Activated T-cell treated with anti-CD3 and anti-CD28 coated beads, Interleukin-2, amount 50 U/mL, for 4 hours (primary cell): ENCODE data around the gene RAD51B. TPM values are rescaled to one million over a fixed set of nuclear protein-coding genes. Genes with fewer than 3 reads are reported as not detected.

Experiments
- ATAC-seq, 2 donors: fragments of 200-7000 bp; cut with Tn5 transposase; one replicate each; pipeline ENCODE4 v1.10.0; 2021
- DNase-seq: peaks from one replicate; pipeline ENCODE4 v3.0.0-alpha.2; 2020
- H3K27me3 Mint-ChIP-seq: one replicate; pipeline ENCODE4 v1.8.0; 2021; ENCODE audit warnings: low read depth, mixed read lengths
- H3K36me3 Mint-ChIP-seq: one replicate; pipeline ENCODE4 v1.8.0; 2022; ENCODE audit warnings: mixed read lengths; ENCODE audit not compliant: insufficient read depth
- H3K4me1 Mint-ChIP-seq: one replicate; pipeline ENCODE4 v1.8.0; 2021; ENCODE audit warnings: low read depth, mixed read lengths
- H3K4me3 Mint-ChIP-seq: one replicate; pipeline ENCODE4 v1.8.0; 2021; ENCODE audit warnings: mild to moderate bottlenecking, moderate library complexity, mixed read lengths
- H3K9me3 Mint-ChIP-seq: one replicate; pipeline ENCODE4 v1.8.0; 2021; ENCODE audit warnings: mixed read lengths
- total RNA-seq, 3 donors: library from RNA; stranded (reverse); gene quantifications; one replicate each; pipeline ENCODE4 v1.2.1, GENCODE V29; 2021

RAD51B gene
- total RNA-seq, 3 donors from 2014 or later: 10.6 to 16.1 (median 14.2) TPM

GRCh38 chr14:68543516-68543915 lies 723.9 kb downstream of the RAD51B start:
- Mint-ChIP-seq H3K4me1 (no peaks in the 10 kb centered on the region), H3K27me3 (no peaks in the 10 kb centered on the region), H3K9me3 (no peaks in the 10 kb centered on the region), H3K36me3 (no peaks in the 10 kb centered on the region), H3K4me3 (no peak overlapping the region)
- ATAC-seq (no peak), DNase-seq (no peak)

- H3K27me3 Mint-ChIP-seq: no peaks in the 10 kb centered on the region
- no peak for DNase-seq
These were observed 724.7 kb downstream of the RAD51B start for GRCh38 chr14:68544081-68544892.

GRCh38 chr14:68546839-68547238 lies 727.3 kb downstream of the RAD51B start:
- Mint-ChIP-seq H3K9me3 (no peaks in the 10 kb centered on the region), H3K36me3 (no peaks in the 10 kb centered on the region), H3K4me3 (no peak overlapping the region), H3K4me1 (no peaks in the 10 kb centered on the region), H3K27me3 (no peaks in the 10 kb centered on the region)
- DNase-seq: no peak
- no peak for ATAC-seq

More at GRCh38 chr14:68544081-68544892, 724.7 kb downstream of the RAD51B start:
- H3K4me1 Mint-ChIP-seq: no peaks in the 10 kb centered on the region
- no peaks in the 10 kb centered on the region for H3K9me3 Mint-ChIP-seq
- no peak for ATAC-seq
- no peaks in the 10 kb centered on the region for H3K36me3 Mint-ChIP-seq
- H3K4me3 Mint-ChIP-seq: no peak overlapping the region

GRCh38 chr14:68547305-68548193 lies 728.0 kb downstream of the RAD51B start:
- no peaks in the 10 kb centered on the region for H3K9me3 Mint-ChIP-seq
- no peak overlapping the region for H3K4me3 Mint-ChIP-seq
- no peaks in the 10 kb centered on the region for H3K27me3 Mint-ChIP-seq
- peaks cover under 1% of the 10 kb centered on the region for H3K4me1 Mint-ChIP-seq
- DNase-seq: no peak
- H3K36me3 Mint-ChIP-seq: no peaks in the 10 kb centered on the region
- ATAC-seq: no peak

DNA sequence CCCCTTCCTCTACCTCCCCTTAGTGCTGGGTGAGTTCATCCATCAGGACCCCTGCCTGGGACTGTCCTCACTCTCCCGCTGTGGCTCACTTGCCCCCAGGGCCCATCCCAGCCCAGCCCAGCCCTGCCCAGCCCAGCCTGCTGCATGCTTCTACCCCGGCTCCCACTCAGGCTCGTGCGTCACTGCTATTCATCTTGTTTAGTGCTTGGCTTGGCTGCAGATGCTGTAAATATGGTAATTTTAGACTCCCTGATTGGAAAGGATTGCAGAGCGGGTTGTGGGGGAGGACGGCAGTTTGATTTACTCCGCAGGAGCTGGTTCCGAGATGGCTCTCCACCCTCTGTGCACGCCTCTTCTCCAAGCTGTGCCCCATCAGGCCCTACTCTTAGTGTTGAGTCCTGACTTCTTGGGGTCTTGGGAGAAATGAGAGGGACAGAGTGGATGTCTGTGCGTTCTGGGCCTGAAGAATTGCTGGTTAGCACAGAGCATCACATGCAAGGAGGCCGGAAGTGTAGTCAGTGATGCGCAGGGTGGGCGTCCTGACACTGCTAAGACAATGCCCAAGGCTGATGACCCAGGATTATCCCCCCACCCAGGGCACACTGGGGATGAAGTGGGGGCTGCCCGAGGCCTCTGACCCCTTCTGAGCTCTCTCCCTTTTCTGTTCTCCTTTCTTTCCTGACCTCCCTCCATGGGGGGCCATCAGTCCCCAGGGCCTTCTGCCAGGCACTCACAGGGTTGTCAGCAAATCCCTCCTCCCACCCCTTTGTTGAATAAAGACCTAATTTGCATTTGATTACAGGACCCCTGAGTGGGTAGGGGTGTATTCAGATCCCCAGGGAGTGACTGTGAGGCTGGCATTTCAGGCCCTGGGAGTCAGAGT lies 728.9 kb downstream of the RAD51B start:
- H3K4me1 Mint-ChIP-seq: peaks cover 4% of the 10 kb centered on the region
- no peaks in the 10 kb centered on the region for H3K36me3 Mint-ChIP-seq
- DNase-seq (no peak), ATAC-seq (no peak)
- no peak overlapping the region for H3K4me3 Mint-ChIP-seq
- H3K27me3 Mint-ChIP-seq: no peaks in the 10 kb centered on the region
- no peaks in the 10 kb centered on the region for H3K9me3 Mint-ChIP-seq

GRCh38 chr14:68550338-68550715 lies 730.7 kb downstream of the RAD51B start:
- Mint-ChIP-seq H3K9me3 (no peaks in the 10 kb centered on the region), H3K27me3 (no peaks in the 10 kb centered on the region), H3K36me3 (no peaks in the 10 kb centered on the region), H3K4me3 (no peak overlapping the region), H3K4me1 (peaks cover 9% of the 10 kb centered on the region)
- DNase-seq: no peak
- ATAC-seq: no peak

DNA sequence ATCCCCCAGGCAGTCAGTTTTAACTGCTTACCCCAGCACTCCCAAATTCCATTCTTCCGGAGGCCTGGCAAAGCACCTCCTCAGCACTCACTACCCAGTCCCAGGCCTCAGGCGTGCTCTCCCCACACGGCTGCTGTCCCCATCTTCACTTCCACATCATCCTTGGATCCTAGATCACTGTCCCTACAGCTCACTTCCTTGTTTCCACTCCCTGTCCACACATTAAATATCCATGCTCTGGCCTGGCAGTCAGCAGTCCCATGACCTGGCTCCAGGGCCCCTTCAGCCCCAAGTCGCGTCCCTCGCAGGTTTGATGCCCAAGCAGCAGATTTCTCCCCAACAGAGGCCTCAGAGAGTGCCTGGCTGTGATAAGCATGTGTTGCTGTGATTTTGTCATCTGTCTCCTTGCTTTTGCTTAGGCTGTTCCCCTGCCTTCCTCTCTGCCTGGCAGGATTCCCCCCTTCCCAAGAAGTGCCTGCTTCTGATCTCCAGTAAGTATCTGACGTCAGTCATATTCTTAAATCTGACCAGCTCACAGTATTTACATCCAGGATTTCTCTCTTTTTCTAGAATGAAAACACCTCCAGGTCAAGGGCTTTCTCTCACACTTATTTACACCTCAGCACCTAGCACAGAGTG lies 731.6 kb downstream of the RAD51B start:
- no peak for ATAC-seq
- DNase-seq: no peak
- no peak overlapping the region for H3K4me3 Mint-ChIP-seq
- no peaks in the 10 kb centered on the region for H3K36me3 Mint-ChIP-seq
- H3K27me3 Mint-ChIP-seq: no peaks in the 10 kb centered on the region
- H3K4me1 Mint-ChIP-seq: peaks cover 9% of the 10 kb centered on the region
- H3K9me3 Mint-ChIP-seq: no peaks in the 10 kb centered on the region

GRCh38 chr14:68552075-68552474 lies 732.5 kb downstream of the RAD51B start:
- no peak for ATAC-seq
- no peaks in the 10 kb centered on the region for H3K36me3 Mint-ChIP-seq

GRCh38 chr14:68552602-68553001 lies 733.0 kb downstream of the RAD51B start:
- Mint-ChIP-seq H3K4me1 (peaks cover 9% of the 10 kb centered on the region), H3K4me3 (no peak overlapping the region), H3K9me3 (no peaks in the 10 kb centered on the region), H3K36me3 (no peaks in the 10 kb centered on the region), H3K27me3 (no peaks in the 10 kb centered on the region)
- DNase-seq (no peak), ATAC-seq (no peak)

More at GRCh38 chr14:68552075-68552474, 732.5 kb downstream of the RAD51B start:
- no peak overlapping the region for H3K4me3 Mint-ChIP-seq
- peaks cover 9% of the 10 kb centered on the region for H3K4me1 Mint-ChIP-seq
- H3K27me3 Mint-ChIP-seq: no peaks in the 10 kb centered on the region
- no peak for DNase-seq
- no peaks in the 10 kb centered on the region for H3K9me3 Mint-ChIP-seq

- H3K9me3 Mint-ChIP-seq: no peaks in the 10 kb centered on the region
- H3K4me3 Mint-ChIP-seq: no peak overlapping the region
- no peaks in the 10 kb centered on the region for H3K36me3 Mint-ChIP-seq
- H3K4me1 Mint-ChIP-seq: peaks cover 9% of the 10 kb centered on the region
- ATAC-seq: no peak
- H3K27me3 Mint-ChIP-seq: no peaks in the 10 kb centered on the region
- no peak for DNase-seq
These were observed 733.7 kb downstream of the RAD51B start for GRCh38 chr14:68553311-68553710.

- peaks cover 9% of the 10 kb centered on the region for H3K4me1 Mint-ChIP-seq
- no peaks in the 10 kb centered on the region for H3K36me3 Mint-ChIP-seq
- H3K4me3 Mint-ChIP-seq: no peak overlapping the region
- DNase-seq (no peak), ATAC-seq (no peak)
- H3K27me3 Mint-ChIP-seq: no peaks in the 10 kb centered on the region
- H3K9me3 Mint-ChIP-seq: no peaks in the 10 kb centered on the region
These were observed 734.7 kb downstream of the RAD51B start for GRCh38 chr14:68554231-68554630.

DNA sequence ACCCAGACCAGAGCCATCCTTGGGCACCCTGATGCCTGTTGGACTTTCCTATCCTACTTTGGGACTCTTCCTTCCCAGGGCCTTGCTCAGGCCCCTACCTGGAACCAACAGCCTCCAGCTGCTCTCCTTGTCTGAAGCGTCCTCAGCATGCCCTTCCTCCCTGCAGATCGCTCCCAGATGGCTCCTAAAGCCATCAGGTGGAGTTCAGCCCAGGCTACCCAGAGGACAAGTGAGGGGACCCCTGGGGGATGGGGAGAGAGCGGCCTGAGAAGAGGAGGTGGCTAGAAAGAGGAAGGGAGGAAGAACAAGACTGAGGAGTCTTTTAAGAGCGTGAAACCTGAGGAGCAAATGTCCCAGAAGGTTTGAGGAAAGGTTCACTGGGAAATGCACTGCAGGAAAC lies 736.7 kb downstream of the RAD51B start:
- DNase-seq (no peak), ATAC-seq (no peak)
- H3K4me3 Mint-ChIP-seq: no peak overlapping the region
- H3K36me3 Mint-ChIP-seq: no peaks in the 10 kb centered on the region
- peaks cover 9% of the 10 kb centered on the region for H3K4me1 Mint-ChIP-seq
- no peaks in the 10 kb centered on the region for H3K9me3 Mint-ChIP-seq
- no peaks in the 10 kb centered on the region for H3K27me3 Mint-ChIP-seq

DNA sequence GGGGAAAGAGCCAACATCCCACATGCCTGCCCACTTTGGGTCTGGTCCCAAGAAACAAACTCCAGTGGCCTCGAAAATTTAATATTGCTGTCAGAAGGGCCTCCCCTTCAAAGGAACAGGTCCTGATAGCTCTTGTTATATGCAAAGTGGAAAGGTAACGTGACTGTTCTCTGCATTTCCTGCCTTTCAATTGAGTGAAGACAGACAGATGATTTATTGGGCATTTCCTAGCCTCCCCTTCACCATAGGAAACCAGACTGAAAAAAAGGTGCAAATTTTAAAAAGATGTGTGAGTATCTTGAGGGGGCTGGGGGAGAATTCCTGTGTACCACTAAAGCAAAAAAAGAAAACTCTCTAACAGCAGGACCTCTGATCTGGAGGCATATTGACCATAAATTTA lies 738.1 kb downstream of the RAD51B start:
- no peak for ATAC-seq
- no peak overlapping the region for H3K4me3 Mint-ChIP-seq
- H3K27me3 Mint-ChIP-seq: no peaks in the 10 kb centered on the region
- H3K4me1 Mint-ChIP-seq: peaks cover 7% of the 10 kb centered on the region
- no peak for DNase-seq
- H3K36me3 Mint-ChIP-seq: no peaks in the 10 kb centered on the region
- H3K9me3 Mint-ChIP-seq: no peaks in the 10 kb centered on the region

GRCh38 chr14:68558096-68558495 lies 738.5 kb downstream of the RAD51B start:
- ATAC-seq (no peak), DNase-seq (no peak)
- Mint-ChIP-seq H3K36me3 (no peaks in the 10 kb centered on the region), H3K4me1 (peaks cover 8% of the 10 kb centered on the region), H3K9me3 (no peaks in the 10 kb centered on the region), H3K4me3 (no peak overlapping the region), H3K27me3 (no peaks in the 10 kb centered on the region)
